ENCODE measurements around the gene COX6B1. TPM values are rescaled to one million over a fixed set of nuclear protein-coding genes. Genes with fewer than 3 reads are reported as not detected.

COX6B1 gene
- total RNA-seq, 2 experiments from 2014 or later, result 429 to 474 TPM

DNA sequence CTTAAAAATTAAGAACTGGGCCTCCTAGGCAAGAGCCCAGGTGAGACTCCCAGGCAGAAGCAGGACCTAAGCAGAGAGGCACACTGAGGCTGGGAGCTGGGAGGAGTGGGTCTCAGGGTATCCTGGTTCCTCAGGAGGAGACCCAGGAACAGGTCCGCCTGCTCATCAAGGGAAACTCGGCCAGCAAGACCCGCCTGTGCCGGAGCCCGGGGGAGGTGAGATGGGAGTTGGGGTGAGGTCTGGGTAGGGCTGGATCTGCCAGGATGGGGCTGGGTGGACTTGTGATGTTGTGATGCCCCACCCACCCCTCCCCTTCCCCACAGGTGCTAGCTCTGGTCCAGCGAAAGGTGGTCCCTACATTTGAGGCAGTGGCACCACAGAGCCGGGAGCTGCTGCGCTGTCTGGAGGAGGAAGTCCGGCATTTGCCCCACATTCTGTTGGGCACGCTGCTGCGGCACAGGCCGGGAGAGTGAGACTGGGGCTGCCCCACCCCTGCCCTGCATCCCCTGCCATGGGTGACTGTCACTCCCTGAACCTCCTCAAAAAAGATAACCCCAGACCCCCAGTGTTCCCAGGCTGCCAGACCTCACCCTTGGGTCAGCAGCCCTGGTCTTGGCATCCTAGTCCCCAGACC lies 28.7 kb upstream of the COX6B1 start:
- no peak for DNase-seq
- Mint-ChIP-seq H3K36me3 (ENCODE audit: low read depth) (peaks cover 22% of the 10 kb centered on the region), H3K9me3 (no peaks in the 10 kb centered on the region), H3K4me3 (no peak overlapping the region), H3K4me1 (peaks cover 6% of the 10 kb centered on the region), H3K27me3 (no peaks in the 10 kb centered on the region), H3K27ac (no peak overlapping the region)
- ChIA-PET POLR2A (no interaction called here), CTCF (no interaction called here)

DNA sequence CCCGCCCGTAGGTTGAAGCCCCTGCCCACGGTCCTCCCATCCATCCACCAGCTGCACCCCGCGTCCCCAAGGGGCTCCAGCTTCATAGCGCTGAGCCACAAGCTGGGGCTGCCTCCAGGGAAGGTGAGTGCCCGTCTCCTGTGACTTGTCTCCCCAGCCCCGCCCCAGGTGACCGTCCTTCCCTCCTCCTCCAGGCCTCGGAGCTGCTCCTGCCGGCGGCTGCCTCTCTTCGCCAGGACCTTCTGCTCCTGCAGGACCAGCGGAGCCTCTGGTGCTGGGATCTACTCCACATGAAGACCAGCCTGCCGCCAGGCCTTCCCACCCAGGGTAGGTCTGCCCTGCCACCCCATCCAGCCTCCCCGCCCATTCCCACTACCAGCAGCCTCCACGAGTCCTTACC lies 28.1 kb upstream of the COX6B1 start:
- peaks cover 22% of the 10 kb centered on the region for H3K36me3 Mint-ChIP-seq (ENCODE audit: low read depth)
- no peaks in the 10 kb centered on the region for H3K27me3 Mint-ChIP-seq
- ChIA-PET POLR2A (no interaction called here), CTCF (interaction anchor here (0.5 kb wide), 1 partner anchor 440 kb away, joined by 4 read pairs; no protein-coding TSS in a partner anchor)
- peaks cover 3% of the 10 kb centered on the region for H3K4me1 Mint-ChIP-seq
- H3K9me3 Mint-ChIP-seq, result no peaks in the 10 kb centered on the region
- no peak for DNase-seq
- H3K27ac Mint-ChIP-seq, result no peak overlapping the region
- H3K4me3 Mint-ChIP-seq, result no peak overlapping the region

DNA sequence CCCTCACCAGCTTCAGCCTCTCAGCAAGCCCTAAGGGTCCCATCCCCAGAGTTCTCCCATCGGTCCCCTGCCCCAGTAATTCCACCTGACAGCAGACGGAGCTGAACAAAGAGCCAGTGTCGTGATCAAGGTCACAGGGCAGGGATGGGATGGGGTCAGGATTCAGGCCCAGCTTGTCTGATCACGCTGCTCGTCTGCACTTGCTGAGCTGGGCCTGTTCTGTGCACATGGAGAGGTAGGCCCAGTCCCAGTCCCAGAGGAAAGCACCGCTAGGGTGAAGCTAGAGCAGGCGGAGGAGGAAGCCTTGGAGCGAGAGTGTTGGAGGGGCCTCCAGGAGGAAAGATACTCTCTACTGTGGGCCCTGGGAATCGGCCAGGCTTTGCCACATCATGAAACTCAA lies 26.4 kb upstream of the COX6B1 start:
- H3K4me1 Mint-ChIP-seq, result no peaks in the 10 kb centered on the region
- peaks cover 17% of the 10 kb centered on the region for H3K36me3 Mint-ChIP-seq (ENCODE audit: low read depth)
- H3K9me3 Mint-ChIP-seq, result no peaks in the 10 kb centered on the region
- H3K27me3 Mint-ChIP-seq, result no peaks in the 10 kb centered on the region
- no peak overlapping the region for H3K4me3 Mint-ChIP-seq
- ChIA-PET POLR2A (interaction anchor here (0.5 kb wide), 1 partner anchor 18 kb away, joined by 3 read pairs; no protein-coding TSS in a partner anchor), CTCF (interaction anchor here (1.3 kb wide), 1 partner anchor 9 kb away, joined by 4 read pairs; the partner anchor contains the start of gene HAUS5)
- no peak overlapping the region for H3K27ac Mint-ChIP-seq
- no peak for DNase-seq

DNA sequence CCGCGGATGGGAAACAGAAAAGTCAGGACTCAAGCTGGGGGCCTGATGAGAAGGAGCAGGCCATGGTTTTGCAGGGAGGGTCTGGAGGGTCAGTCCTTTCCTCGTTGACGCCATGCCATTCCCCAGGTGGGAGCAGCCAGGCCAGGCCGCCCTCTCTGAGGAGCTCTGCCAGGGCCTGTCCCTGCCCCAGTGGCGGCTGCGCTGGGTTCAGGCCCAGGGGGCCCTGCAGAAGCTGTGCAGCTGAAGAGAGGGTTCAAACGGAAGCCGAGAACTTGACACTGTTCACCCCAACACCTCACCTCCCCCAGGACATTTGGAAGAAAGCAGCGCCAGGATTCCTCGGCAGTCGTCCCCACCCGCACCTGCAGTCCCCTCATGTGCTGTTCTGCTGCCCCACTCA lies 25.4 kb upstream of the COX6B1 start:
- DNase-seq, result no peak
- ChIA-PET CTCF (no interaction called here), POLR2A (no interaction called here)
- H3K27me3 Mint-ChIP-seq, result no peaks in the 10 kb centered on the region
- no peaks in the 10 kb centered on the region for H3K9me3 Mint-ChIP-seq
- no peak overlapping the region for H3K4me3 Mint-ChIP-seq
- H3K27ac Mint-ChIP-seq, result no peak overlapping the region
- peaks cover 13% of the 10 kb centered on the region for H3K36me3 Mint-ChIP-seq (ENCODE audit: low read depth)
- no peaks in the 10 kb centered on the region for H3K4me1 Mint-ChIP-seq

DNA sequence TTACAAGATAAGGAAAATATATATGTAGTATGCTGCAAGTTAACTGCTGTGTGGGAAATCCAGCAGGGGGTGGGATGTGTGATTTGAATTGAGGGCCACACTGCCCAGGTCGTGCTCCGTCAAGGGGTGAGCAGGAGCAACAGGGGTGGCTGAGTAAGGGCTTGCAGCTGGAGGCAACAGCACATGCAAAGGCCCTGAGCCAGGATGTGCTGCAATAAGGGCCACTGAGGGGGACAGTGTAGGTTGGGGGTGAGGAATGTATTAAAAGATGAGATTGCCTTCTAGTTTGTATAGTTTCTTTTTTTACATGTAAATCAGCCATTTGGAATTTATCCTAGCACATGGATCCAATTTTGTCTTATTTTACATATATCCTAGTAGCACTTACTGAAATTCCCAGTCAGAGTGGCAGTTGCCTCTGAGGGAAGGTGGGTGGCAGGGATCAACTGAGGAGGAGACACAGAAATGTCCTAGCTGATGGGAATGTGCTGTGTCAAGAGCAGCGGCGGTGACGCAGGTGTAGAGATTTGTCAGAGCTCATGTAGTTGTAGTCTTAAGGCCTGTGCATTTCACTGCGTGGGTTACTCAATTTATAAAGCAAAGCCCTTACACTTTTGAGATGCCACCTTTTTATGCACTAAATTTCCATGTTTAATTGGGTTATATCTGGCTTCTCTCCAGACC lies 24.7 kb upstream of the COX6B1 start:
- no peaks in the 10 kb centered on the region for H3K9me3 Mint-ChIP-seq
- no peak overlapping the region for H3K27ac Mint-ChIP-seq
- H3K4me1 Mint-ChIP-seq, result peaks cover 4% of the 10 kb centered on the region
- no peak overlapping the region for H3K4me3 Mint-ChIP-seq
- ChIA-PET POLR2A (interaction anchor here (0.7 kb wide), 1 partner anchor 36 kb away, joined by 11 read pairs; no protein-coding TSS in a partner anchor), CTCF (interaction anchor here (0.8 kb wide), 1 partner anchor 39 kb away, joined by 8 read pairs; no protein-coding TSS in a partner anchor)
- no peak for DNase-seq
- H3K27me3 Mint-ChIP-seq, result no peaks in the 10 kb centered on the region
- peaks cover 12% of the 10 kb centered on the region for H3K36me3 Mint-ChIP-seq (ENCODE audit: low read depth)

DNA sequence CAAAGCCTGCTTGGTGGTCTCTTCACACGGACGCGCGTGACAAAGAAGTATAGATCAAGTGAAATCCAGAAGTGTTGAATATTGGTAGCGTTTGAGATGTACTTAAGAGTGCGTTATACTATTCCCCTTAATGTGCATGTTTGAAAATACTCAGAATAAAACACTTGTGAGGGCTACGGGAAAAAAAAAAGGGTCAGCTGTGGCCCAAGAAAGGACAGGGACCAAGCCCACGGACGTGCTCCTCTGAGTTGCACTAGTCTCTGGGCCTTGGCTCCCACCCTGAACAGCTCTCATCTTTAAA lies 19.9 kb upstream of the COX6B1 start:
- ChIA-PET CTCF (no interaction called here), POLR2A (interaction anchor here (0.6 kb wide), 1 partner anchor 298 kb away, joined by 3 read pairs; no protein-coding TSS in a partner anchor)
- Mint-ChIP-seq H3K27ac (peak overlapping the region; percentile 99), H3K9me3 (no peaks in the 10 kb centered on the region), H3K27me3 (no peaks in the 10 kb centered on the region), H3K4me1 (peaks cover 18% of the 10 kb centered on the region), H3K4me3 (peak overlapping the region; percentile 97), H3K36me3 (ENCODE audit: low read depth) (peaks cover 28% of the 10 kb centered on the region)
- no peak for DNase-seq

DNA sequence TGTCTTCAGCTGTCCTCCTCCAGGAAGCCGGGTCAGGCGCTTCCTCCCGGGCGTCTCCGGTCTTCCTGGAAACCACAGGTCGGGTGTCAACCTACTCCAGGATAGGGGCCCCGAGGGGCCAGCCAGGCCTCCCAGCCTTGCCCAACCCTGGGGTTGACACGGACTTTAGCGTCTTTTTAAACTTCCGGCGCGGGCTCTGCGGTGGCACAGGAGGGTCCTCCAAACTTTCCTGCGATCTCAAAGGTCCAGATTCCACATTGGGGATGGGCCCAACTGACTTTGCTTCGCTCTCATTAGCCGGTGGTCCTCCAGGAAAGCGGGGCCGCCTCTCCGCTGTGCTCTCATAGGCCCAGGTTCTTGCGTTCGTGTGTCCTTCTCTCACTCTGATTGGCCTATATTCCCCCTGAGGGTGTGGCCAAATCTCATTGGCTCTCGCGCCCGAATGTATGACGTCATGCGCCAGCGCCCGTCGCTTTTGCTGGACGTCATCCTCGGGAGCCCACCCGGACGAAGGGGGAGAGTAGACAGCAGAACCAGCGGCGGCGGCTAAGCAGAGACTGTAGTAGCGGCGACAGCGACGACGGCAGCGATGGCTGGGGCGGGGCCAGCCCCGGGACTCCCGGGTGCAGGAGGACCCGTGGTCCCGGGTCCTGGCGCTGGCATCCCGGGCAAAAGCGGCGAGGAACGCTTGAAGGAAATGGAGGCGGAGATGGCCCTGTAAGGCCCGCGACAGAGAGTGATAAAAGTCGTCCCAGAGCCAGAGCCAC lies 19.4 kb upstream of the COX6B1 start, which contains the start of gene RBM42:
RBM42 (plus strand) TSS at position 472 of the 767 bp plus-strand sequence; CDS start at position 590, 118 bp downstream.
- Mint-ChIP-seq H3K9me3 (no peaks in the 10 kb centered on the region), H3K27me3 (no peaks in the 10 kb centered on the region), H3K4me3 (peak within 1 kb of the TSS; percentile 97), H3K27ac (peak within 1 kb of the TSS; percentile 99), H3K36me3 (ENCODE audit: low read depth) (peaks cover 28% of the 10 kb centered on the region), H3K4me1 (peaks cover 18% of the 10 kb centered on the region)
- CTCF ChIA-PET, result no interaction called here
- DNase-seq, result peak; percentile 98
- POLR2A ChIA-PET, result interaction anchor here (0.6 kb wide), 1 partner anchor 297 kb away, joined by 3 read pairs; no protein-coding TSS in a partner anchor

DNA sequence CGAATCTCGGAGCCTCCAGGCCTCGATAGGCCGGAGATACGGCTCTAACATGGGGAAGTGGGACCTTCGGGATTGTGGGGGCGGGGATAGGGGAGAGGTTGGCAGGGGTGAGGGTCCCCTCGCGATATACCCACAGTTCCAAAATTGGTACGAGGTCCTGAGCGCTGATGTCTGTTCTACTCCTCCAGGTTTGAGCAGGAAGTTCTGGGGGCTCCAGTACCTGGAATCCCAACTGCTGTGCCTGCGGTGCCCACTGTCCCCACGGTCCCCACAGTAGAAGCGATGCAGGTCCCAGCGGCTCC lies 18.8 kb upstream of the COX6B1 start:
- DNase-seq, result no peak
- peak overlapping the region; percentile 99 for H3K27ac Mint-ChIP-seq
- no peaks in the 10 kb centered on the region for H3K27me3 Mint-ChIP-seq
- peaks cover 28% of the 10 kb centered on the region for H3K36me3 Mint-ChIP-seq (ENCODE audit: low read depth)
- POLR2A ChIA-PET, result no interaction called here
- CTCF ChIA-PET, result interaction anchor here (1.0 kb wide), 1 partner anchor 18 kb away, joined by 3 read pairs; no protein-coding TSS in a partner anchor
- peaks cover 18% of the 10 kb centered on the region for H3K4me1 Mint-ChIP-seq
- H3K9me3 Mint-ChIP-seq, result no peaks in the 10 kb centered on the region
- H3K4me3 Mint-ChIP-seq, result peak overlapping the region; percentile 97

DNA sequence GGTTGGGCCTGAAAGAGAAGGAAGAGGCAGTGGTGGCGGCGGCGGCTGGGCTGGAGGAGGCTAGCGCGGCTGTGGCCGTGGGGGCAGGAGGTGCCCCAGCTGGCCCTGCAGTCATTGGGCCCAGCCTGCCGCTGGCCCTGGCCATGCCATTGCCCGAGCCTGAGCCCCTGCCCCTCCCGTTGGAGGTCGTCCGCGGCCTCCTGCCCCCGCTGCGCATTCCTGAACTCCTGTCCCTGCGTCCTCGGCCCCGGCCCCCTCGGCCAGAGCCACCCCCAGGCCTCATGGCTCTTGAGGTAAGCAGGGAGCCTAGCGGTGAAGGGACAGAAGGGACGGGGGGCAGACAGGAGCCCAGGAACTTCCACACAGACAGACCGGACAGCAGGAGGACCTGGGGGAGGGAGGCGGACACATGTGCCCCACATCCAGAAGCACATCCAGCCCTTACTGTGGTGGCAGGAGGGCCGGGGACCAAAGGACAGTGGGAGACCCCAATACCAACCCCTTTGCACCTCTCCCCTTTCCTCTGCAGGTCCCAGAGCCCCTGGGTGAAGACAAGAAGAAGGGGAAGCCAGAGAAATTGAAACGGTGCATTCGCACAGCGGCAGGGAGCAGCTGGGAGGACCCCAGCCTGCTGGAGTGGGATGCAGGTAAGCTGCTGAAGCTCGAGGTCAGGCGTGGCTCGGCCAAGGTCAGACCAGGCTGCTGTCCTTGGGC lies 14.2 kb upstream of the COX6B1 start:
- H3K27ac Mint-ChIP-seq, result no peak overlapping the region
- H3K4me3 Mint-ChIP-seq, result no peak overlapping the region
- POLR2A ChIA-PET, result no interaction called here
- peaks cover 47% of the 10 kb centered on the region for H3K36me3 Mint-ChIP-seq (ENCODE audit: low read depth)
- no peaks in the 10 kb centered on the region for H3K27me3 Mint-ChIP-seq
- no peaks in the 10 kb centered on the region for H3K9me3 Mint-ChIP-seq
- peaks cover 11% of the 10 kb centered on the region for H3K4me1 Mint-ChIP-seq
- no peak for DNase-seq
- CTCF ChIA-PET, result no interaction called here

DNA sequence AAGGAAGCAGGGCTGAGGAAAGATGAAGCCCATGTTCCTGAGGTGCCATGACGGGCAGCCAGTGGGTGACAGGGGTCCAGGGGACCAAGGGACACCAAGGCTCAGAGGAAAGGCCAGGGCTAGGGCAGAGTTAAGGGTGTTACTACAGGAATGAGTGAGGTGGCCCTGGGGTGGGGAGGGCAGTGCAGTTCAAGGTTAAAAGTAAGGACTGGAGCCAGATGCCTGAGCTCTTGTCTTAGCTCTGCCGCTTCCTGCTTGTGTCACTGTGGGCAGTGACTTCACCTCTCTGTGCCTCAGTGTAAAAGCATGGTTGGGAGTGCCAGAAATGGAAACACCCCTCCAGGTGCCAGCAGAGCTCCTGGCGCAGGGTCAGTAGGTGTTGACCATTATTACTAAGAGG lies 11.5 kb upstream of the COX6B1 start:
- Mint-ChIP-seq H3K4me3 (no peak overlapping the region), H3K27me3 (no peaks in the 10 kb centered on the region), H3K36me3 (ENCODE audit: low read depth) (peaks cover 36% of the 10 kb centered on the region), H3K9me3 (no peaks in the 10 kb centered on the region), H3K4me1 (peaks cover 6% of the 10 kb centered on the region), H3K27ac (peak overlapping the region; percentile 13)
- DNase-seq, result no peak
- POLR2A ChIA-PET, result no interaction called here
- CTCF ChIA-PET, result interaction anchor here (1.0 to 1.3 kb wide), 2 partner anchors 8 to 56 kb away, joined by 3 to 4 read pairs; no protein-coding TSS in a partner anchor

DNA sequence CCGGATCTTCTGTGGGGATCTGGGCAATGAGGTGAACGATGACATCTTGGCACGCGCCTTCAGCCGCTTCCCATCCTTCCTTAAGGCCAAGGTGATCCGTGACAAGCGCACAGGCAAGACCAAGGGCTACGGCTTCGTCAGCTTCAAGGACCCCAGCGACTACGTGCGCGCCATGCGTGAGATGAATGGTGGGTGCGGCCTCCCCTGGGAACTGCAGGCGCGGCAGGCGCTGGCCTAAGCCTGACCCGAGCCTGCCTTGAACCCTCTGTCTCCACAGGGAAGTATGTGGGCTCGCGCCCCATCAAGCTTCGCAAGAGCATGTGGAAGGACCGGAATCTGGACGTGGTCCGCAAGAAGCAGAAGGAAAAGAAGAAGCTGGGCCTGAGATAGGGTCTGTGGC lies 11.0 kb upstream of the COX6B1 start:
- Mint-ChIP-seq H3K9me3 (no peaks in the 10 kb centered on the region), H3K27me3 (no peaks in the 10 kb centered on the region), H3K27ac (no peak overlapping the region), H3K4me3 (no peak overlapping the region), H3K36me3 (ENCODE audit: low read depth) (peaks cover 34% of the 10 kb centered on the region), H3K4me1 (peaks cover 10% of the 10 kb centered on the region)
- CTCF ChIA-PET, result interaction anchor here (1.3 kb wide), 1 partner anchor 56 kb away, joined by 3 read pairs; no protein-coding TSS in a partner anchor
- POLR2A ChIA-PET, result no interaction called here
- no peak for DNase-seq

DNA sequence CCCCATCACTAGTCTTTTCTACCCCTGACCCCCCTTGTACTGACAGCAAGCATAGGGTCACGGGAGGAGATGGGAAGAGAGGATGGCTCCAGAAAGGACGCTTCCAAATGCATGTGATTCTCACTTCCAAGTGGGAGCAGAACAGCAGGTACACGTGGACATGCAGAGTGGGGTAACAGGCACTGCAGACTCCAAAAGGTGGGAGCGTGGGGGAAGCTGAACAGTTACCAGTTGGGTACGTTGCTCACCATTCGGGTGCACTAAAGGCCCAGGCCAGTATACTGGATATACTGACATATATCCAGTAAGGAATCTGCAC lies 8.8 kb upstream of the COX6B1 start:
- Mint-ChIP-seq H3K36me3 (ENCODE audit: low read depth) (peaks cover 20% of the 10 kb centered on the region), H3K27me3 (no peaks in the 10 kb centered on the region), H3K4me1 (peaks cover 19% of the 10 kb centered on the region), H3K4me3 (no peak overlapping the region), H3K9me3 (no peaks in the 10 kb centered on the region), H3K27ac (no peak overlapping the region)
- ChIA-PET CTCF (interaction anchor here (0.6 to 1.4 kb wide), 2 partner anchors 8 to 12 kb away, joined by 5 read pairs; no protein-coding TSS in a partner anchor), POLR2A (no interaction called here)
- DNase-seq, result no peak

Measured in activated CD4-positive, alpha-beta T cell treated with anti-CD3 and anti-CD28 coated beads, Interleukin-2, amount 10 ng/mL, durations not matched to agents 7 days and 5 days (primary cell).